ENCODE data around the gene SDR42E1. TPM values are rescaled to one million over a fixed set of nuclear protein-coding genes. Genes with fewer than 3 reads are reported as not detected.

The SDR42E1 gene
- total RNA-seq, 1 donor from 2014 or later, result 0.37 TPM

- Mint-ChIP-seq H3K27ac (no peak overlapping the region), H3K4me1 (peaks cover 9% of the 10 kb centered on the region), H3K4me3 (no peak overlapping the region), H3K36me3 (no peaks in the 10 kb centered on the region), H3K9me3 (no peaks in the 10 kb centered on the region), H3K27me3 (ENCODE audit: insufficient read depth, low read depth) (peaks cover 9% of the 10 kb centered on the region)
- DNase-seq (ENCODE audit: low spot score), result no peak
- H3K79me2 ChIP-seq (ENCODE audit: low read depth), result no peaks in the 10 kb centered on the region
- H3K4me2 ChIP-seq, result no peak overlapping the region
- no peak overlapping the region for H3K9ac ChIP-seq
- H2AFZ ChIP-seq (replicated peaks), result no peak overlapping the region
- no peaks in the 10 kb centered on the region for H3K27me3 ChIP-seq
- no peaks in the 10 kb centered on the region for H3F3A ChIP-seq (ENCODE audit: low read depth)
- TF ChIP-seq EZH2 (IDR thresholded peaks at IDR 0.05), result no peak
- TF ChIP-seq EZH2phosphoT487 (IDR thresholded peaks at IDR 0.05), result no peak
- TF ChIP-seq CTCF (IDR thresholded peaks at IDR 0.05), result no peak
- no peaks in the 10 kb centered on the region for H3K4me1 ChIP-seq
- H4K20me1 ChIP-seq (ENCODE audit: low read depth), result no peaks in the 10 kb centered on the region
- H3K9me3 ChIP-seq (ENCODE audit: low read depth), result no peaks in the 10 kb centered on the region
- H3K27ac ChIP-seq, result no peak overlapping the region
- no peak overlapping the region for H3K4me3 ChIP-seq
- no peaks in the 10 kb centered on the region for H3K36me3 ChIP-seq
Observed at GRCh38 chr16:82055728-82056549, 44.7 kb upstream of the SDR42E1 start.

GRCh38 chr16:82055117-82055516 lies 43.8 kb upstream of the SDR42E1 start:
- H3K27me3 ChIP-seq, result no peaks in the 10 kb centered on the region
- no peaks in the 10 kb centered on the region for H3K9me3 Mint-ChIP-seq
- no peaks in the 10 kb centered on the region for H3K9me3 ChIP-seq (ENCODE audit: low read depth)
- peaks cover 3% of the 10 kb centered on the region for H3K4me1 Mint-ChIP-seq
- H4K20me1 ChIP-seq (ENCODE audit: low read depth), result no peaks in the 10 kb centered on the region
- H3K27me3 Mint-ChIP-seq (ENCODE audit: insufficient read depth, low read depth), result peaks cover 4% of the 10 kb centered on the region
- DNase-seq (ENCODE audit: low spot score), result no peak
- H3K4me3 ChIP-seq, result no peak overlapping the region
- H3K79me2 ChIP-seq (ENCODE audit: low read depth), result no peaks in the 10 kb centered on the region
- H3K4me1 ChIP-seq, result peaks cover 6% of the 10 kb centered on the region
- H3K36me3 Mint-ChIP-seq, result no peaks in the 10 kb centered on the region
- H2AFZ ChIP-seq (replicated peaks), result no peak overlapping the region
- H3K36me3 ChIP-seq, result no peaks in the 10 kb centered on the region
- H3K4me3 Mint-ChIP-seq, result no peak overlapping the region
- no peak for TF ChIP-seq EZH2 (IDR thresholded peaks at IDR 0.05)
- TF ChIP-seq EZH2phosphoT487 (IDR thresholded peaks at IDR 0.05), result no peak
- no peak overlapping the region for H3K27ac Mint-ChIP-seq
- H3K27ac ChIP-seq, result no peak overlapping the region
- H3K9ac ChIP-seq, result no peak overlapping the region
- H3K4me2 ChIP-seq, result no peak overlapping the region
- no peaks in the 10 kb centered on the region for H3F3A ChIP-seq (ENCODE audit: low read depth)

- Histone ChIP-seq H3K4me1 (peaks cover 13% of the 10 kb centered on the region), H3K79me2 (ENCODE audit: low read depth) (no peaks in the 10 kb centered on the region), H3K9ac (no peak overlapping the region), H3K36me3 (no peaks in the 10 kb centered on the region), H3K4me2 (no peak overlapping the region), H3K9me3 (ENCODE audit: low read depth) (no peaks in the 10 kb centered on the region), H4K20me1 (ENCODE audit: low read depth) (no peaks in the 10 kb centered on the region), H3K27me3 (no peaks in the 10 kb centered on the region), H3K27ac (no peak overlapping the region), H2AFZ (replicated peaks) (no peak overlapping the region), H3F3A (ENCODE audit: low read depth) (no peaks in the 10 kb centered on the region), H3K4me3 (no peak overlapping the region)
- no peak for DNase-seq (ENCODE audit: low spot score)
- H3K27ac Mint-ChIP-seq, result no peak overlapping the region
- peaks cover 2% of the 10 kb centered on the region for H3K36me3 Mint-ChIP-seq
- H3K9me3 Mint-ChIP-seq, result no peaks in the 10 kb centered on the region
- no peak for TF ChIP-seq EZH2 (IDR thresholded peaks at IDR 0.05)
- TF ChIP-seq CTCF (IDR thresholded peaks at IDR 0.05), result no peak
- TF ChIP-seq EZH2phosphoT487 (IDR thresholded peaks at IDR 0.05), result no peak
- H3K27me3 Mint-ChIP-seq (ENCODE audit: insufficient read depth, low read depth), result peaks cover 3% of the 10 kb centered on the region
- H3K4me1 Mint-ChIP-seq, result peaks cover 8% of the 10 kb centered on the region
- no peak overlapping the region for H3K4me3 Mint-ChIP-seq
Observed at GRCh38 chr16:82051656-82052055, 40.4 kb upstream of the SDR42E1 start.

- Mint-ChIP-seq H3K27me3 (ENCODE audit: insufficient read depth, low read depth) (peaks cover 3% of the 10 kb centered on the region), H3K4me1 (peaks cover 15% of the 10 kb centered on the region), H3K4me3 (no peak overlapping the region), H3K9me3 (no peaks in the 10 kb centered on the region), H3K27ac (no peak overlapping the region), H3K36me3 (peaks cover 2% of the 10 kb centered on the region)
- Histone ChIP-seq H3K27me3 (no peaks in the 10 kb centered on the region), H3K36me3 (no peaks in the 10 kb centered on the region), H3K9ac (no peak overlapping the region), H3K9me3 (ENCODE audit: low read depth) (no peaks in the 10 kb centered on the region), H3K27ac (no peak overlapping the region), H2AFZ (replicated peaks) (no peak overlapping the region), H3K4me1 (peaks cover 20% of the 10 kb centered on the region), H3K79me2 (ENCODE audit: low read depth) (no peaks in the 10 kb centered on the region), H4K20me1 (ENCODE audit: low read depth) (no peaks in the 10 kb centered on the region), H3K4me3 (no peak overlapping the region), H3F3A (ENCODE audit: low read depth) (peaks cover 5% of the 10 kb centered on the region), H3K4me2 (no peak overlapping the region)
- TF ChIP-seq EZH2phosphoT487 (IDR thresholded peaks at IDR 0.05) (no peak), CTCF (IDR thresholded peaks at IDR 0.05) (no peak), EZH2 (IDR thresholded peaks at IDR 0.05) (no peak)
- no peak for DNase-seq (ENCODE audit: low spot score)
Observed at GRCh38 chr16:82050909-82051357, 39.7 kb upstream of the SDR42E1 start.
